IPS-15b (cell line): ENCODE results near the gene RYR3.

ENCODE experiments used
- H3K27me3 ChIP-seq: one replicate; pipeline ENCODE4 v1.6.1; 2013; ENCODE audit warnings: low read length; ENCODE audit not compliant: control insufficient read depth, insufficient read depth
- H3K36me3 ChIP-seq: one replicate; pipeline ENCODE4 v1.6.1; 2013; ENCODE audit warnings: low read length; ENCODE audit not compliant: control insufficient read depth, insufficient read depth
- H3K4me1 ChIP-seq: one replicate; pipeline ENCODE4 v1.6.1; 2013; ENCODE audit warnings: mild to moderate bottlenecking, low read length; ENCODE audit not compliant: control insufficient read depth, insufficient read depth
- H3K4me3 ChIP-seq: one replicate; pipeline ENCODE4 v1.5.1; 2013; ENCODE audit warnings: low read depth, low read length
- H3K9ac ChIP-seq: one replicate; pipeline ENCODE4 v1.6.1; 2013; ENCODE audit warnings: low read depth, mild to moderate bottlenecking, low read length
- H3K9me3 ChIP-seq: one replicate; pipeline ENCODE4 v1.6.1; 2013; ENCODE audit warnings: mild to moderate bottlenecking, low read length; ENCODE audit not compliant: control insufficient read depth, insufficient read depth

Gene RYR3

DNA sequence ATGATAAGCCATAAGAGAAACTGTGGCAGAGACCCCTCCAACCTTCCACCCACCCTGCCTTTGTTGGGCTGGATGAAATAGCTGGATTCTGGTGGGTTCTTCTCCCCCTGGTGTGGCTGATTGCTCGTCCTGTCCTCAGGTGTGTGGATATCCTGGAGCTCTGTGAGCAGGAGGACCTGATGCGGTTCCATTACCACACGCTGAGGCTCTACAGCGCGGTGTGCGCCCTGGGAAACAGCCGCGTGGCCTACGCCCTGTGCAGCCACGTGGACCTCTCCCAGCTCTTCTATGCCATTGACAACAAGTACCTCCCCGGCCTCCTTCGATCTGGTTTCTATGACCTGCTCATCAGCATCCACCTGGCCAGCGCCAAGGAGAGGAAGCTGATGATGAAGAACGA lies 351.2 kb downstream of the RYR3 start:
- H3K4me3 ChIP-seq, result no peak overlapping the region
- no peaks in the 10 kb centered on the region for H3K36me3 ChIP-seq
- no peaks in the 10 kb centered on the region for H3K4me1 ChIP-seq
- no peak overlapping the region for H3K9ac ChIP-seq
- no peaks in the 10 kb centered on the region for H3K27me3 ChIP-seq
- H3K9me3 ChIP-seq, result no peaks in the 10 kb centered on the region

DNA sequence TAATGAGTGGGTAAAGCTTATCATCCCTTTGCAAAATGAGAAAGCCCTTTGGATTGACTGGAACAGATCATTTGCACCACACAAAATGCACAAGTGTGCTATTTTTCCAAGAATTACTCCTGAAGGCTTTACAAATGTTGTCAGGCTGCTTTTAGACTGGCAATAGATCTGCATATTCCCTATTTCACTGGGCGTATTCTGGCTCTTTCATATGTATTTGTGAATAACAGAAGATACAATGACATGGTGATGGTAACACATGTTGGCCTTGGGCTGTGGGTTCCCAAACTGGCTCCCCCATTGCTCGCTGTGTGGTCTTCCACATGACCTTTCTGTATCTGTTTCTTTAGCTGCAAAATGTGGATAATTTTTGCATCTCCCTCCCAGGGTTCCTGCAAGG lies 354.2 kb downstream of the RYR3 start:
- Histone ChIP-seq H3K36me3 (no peaks in the 10 kb centered on the region), H3K27me3 (no peaks in the 10 kb centered on the region)

DNA sequence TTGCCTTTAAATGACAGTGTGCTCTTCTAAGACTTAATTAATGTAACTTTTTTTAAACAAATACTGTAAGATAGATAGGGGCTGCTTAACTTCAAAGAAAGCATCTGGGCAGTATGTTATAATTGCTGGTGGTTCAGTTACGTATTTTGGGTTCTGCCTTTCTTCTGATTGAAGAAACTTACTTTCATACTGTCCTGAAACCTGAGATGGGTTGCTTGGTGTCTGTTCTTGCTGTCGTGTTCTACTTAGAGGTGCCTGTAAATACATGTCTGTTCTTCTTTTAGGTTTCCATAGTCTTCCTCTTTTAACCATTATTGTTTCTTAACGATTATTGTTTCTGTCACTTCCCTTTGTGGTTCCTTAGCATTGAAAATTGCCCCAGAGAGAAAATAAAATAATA lies 359.8 kb downstream of the RYR3 start:
- H3K27me3 ChIP-seq, result no peaks in the 10 kb centered on the region
- no peaks in the 10 kb centered on the region for H3K36me3 ChIP-seq
- no peaks in the 10 kb centered on the region for H3K4me1 ChIP-seq
- H3K4me3 ChIP-seq, result no peak overlapping the region
- no peaks in the 10 kb centered on the region for H3K9me3 ChIP-seq
- H3K9ac ChIP-seq, result no peak overlapping the region

More for the DNA sequence above, 354.2 kb downstream of the RYR3 start:
- H3K9me3 ChIP-seq, result no peaks in the 10 kb centered on the region
- H3K4me1 ChIP-seq, result no peaks in the 10 kb centered on the region
- H3K9ac ChIP-seq, result no peak overlapping the region
- no peak overlapping the region for H3K4me3 ChIP-seq

DNA sequence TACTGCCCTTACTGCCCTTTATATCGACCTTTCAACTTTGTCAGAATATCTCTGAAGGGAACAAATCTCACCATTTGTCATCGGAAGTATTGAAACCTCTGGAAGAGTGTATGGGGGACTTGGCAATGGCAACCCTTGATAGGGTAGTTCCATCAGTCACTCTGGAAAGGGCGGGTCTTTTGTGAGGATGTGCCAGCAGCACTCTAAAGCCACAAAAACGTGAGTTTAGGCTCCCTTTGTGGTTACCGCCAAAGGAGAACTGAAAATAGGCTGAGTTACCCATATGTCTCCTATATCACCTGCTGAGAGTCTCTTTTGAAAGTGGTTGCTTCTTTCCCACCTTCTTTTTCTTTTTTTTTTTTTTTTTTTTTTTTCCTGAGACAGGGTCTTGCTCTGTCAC lies 360.7 kb downstream of the RYR3 start:
- H3K9me3 ChIP-seq, result no peaks in the 10 kb centered on the region
- H3K36me3 ChIP-seq, result no peaks in the 10 kb centered on the region
- no peak overlapping the region for H3K4me3 ChIP-seq
- no peaks in the 10 kb centered on the region for H3K4me1 ChIP-seq
- H3K27me3 ChIP-seq, result no peaks in the 10 kb centered on the region
- no peak overlapping the region for H3K9ac ChIP-seq

DNA sequence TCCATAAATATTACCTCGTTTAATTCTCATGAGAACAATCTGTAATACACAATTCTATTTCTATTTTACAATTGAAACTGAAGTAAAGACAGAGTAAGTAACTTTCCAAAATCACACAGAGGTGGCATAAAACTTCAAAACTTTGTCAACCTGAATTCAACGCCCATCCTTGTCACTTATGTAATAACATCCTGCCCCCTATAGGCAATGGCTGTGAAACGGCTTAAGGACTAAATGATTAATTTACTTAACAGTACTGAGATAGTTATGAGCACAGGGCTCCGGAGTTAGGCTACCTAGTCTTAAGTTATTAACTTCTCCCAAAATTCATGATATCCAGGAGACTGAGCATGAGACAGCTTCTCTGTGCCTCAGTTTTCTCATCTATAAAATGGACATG lies 364.5 kb downstream of the RYR3 start:
- no peaks in the 10 kb centered on the region for H3K36me3 ChIP-seq
- H3K27me3 ChIP-seq, result no peaks in the 10 kb centered on the region
- no peak overlapping the region for H3K9ac ChIP-seq
- H3K4me1 ChIP-seq, result no peaks in the 10 kb centered on the region
- H3K4me3 ChIP-seq, result no peak overlapping the region
- H3K9me3 ChIP-seq, result no peaks in the 10 kb centered on the region

DNA sequence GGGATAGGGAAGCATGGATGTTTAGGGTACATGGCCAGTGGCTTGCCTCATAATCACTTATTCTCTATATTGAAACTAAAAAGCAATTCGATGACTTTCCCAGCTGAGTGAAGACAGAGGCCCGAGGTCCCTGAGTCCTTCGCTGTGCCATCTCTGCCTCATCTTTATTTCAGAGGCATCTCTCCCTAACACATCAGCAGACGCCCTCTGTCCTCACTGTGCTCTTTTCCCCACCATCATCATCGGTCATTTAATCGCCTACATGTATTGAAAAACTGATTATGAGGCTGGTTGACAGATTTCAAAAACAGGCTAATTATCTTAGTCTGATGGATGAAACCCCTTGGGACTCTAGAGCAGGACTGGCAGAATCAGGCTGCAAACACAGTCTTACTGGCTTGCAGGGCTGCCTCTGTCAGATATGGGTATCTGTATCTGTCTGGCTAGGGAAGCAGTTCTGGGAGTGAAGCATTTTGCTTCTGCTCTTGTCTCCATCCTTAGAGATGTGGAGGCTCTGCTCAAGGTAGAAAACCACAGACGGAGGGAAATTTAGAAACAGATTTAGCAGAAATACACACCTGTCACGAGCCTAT lies 366.6 kb downstream of the RYR3 start:
- Histone ChIP-seq H3K4me1 (no peaks in the 10 kb centered on the region), H3K9me3 (no peaks in the 10 kb centered on the region), H3K36me3 (no peaks in the 10 kb centered on the region), H3K9ac (no peak overlapping the region), H3K27me3 (no peaks in the 10 kb centered on the region), H3K4me3 (no peak overlapping the region)

DNA sequence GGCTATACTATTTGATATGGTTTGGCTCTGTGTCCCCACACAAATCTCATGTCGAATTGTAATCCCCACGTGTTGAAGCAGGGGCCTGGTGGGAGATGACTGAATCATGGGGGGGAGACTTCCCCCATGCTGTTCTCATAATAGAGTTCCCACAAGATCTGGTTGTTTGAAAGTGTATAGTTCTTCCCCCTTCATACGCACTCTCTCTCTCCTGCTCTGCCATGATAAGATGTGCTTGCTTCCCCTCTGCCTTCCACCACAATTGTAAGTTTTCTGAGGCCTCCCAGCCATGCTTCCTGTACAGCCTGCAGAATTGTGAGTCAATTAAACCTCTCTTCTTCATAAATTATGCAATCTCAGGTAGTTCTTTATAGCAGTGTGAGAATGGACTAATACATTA lies 367.4 kb downstream of the RYR3 start:
- Histone ChIP-seq H3K36me3 (no peaks in the 10 kb centered on the region), H3K9me3 (no peaks in the 10 kb centered on the region), H3K9ac (no peak overlapping the region), H3K4me3 (no peak overlapping the region), H3K27me3 (no peaks in the 10 kb centered on the region), H3K4me1 (no peaks in the 10 kb centered on the region)

DNA sequence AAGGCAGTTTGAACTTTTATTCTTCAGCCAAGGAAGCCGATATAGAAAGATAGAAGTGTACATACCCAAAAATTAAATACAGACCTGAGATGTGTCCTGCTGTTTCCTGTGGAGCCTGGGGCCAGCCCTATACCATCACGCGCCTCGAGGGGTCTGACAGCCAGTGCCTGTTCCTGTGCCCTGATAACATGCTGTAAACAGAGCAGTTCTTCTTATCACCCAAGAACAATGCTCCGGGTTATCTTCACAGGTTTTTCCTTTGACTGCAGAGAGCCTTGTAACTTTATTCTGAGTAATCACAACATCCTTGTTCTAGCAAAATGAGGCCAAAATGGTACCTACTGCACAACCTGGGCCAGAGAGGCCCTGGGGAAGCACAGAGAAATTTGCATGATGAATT lies 367.8 kb downstream of the RYR3 start:
- Histone ChIP-seq H3K36me3 (no peaks in the 10 kb centered on the region), H3K9me3 (no peaks in the 10 kb centered on the region), H3K4me1 (no peaks in the 10 kb centered on the region), H3K27me3 (no peaks in the 10 kb centered on the region), H3K9ac (no peak overlapping the region), H3K4me3 (no peak overlapping the region)

DNA sequence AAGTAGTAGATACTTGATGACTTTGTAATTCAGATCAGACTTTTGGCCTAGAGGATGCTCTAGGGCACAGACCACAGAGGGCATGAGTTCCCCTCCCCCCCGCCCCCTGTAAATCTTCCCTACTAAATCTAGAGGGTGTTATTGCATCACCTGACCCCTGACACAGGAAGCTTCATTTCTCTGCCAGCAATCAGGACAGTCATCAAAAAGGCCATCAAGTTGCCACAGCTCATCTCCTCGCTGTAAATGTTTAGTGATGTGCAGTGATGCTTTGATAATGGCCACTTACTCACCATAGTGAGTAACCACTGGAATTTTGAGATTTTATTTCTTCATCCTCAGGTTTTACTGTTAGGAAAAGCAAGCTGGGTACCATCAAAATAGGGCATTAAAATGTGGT lies 368.3 kb downstream of the RYR3 start:
- H3K27me3 ChIP-seq, result no peaks in the 10 kb centered on the region
- H3K4me3 ChIP-seq, result no peak overlapping the region
- H3K4me1 ChIP-seq, result no peaks in the 10 kb centered on the region
- no peak overlapping the region for H3K9ac ChIP-seq
- H3K9me3 ChIP-seq, result no peaks in the 10 kb centered on the region
- H3K36me3 ChIP-seq, result no peaks in the 10 kb centered on the region

DNA sequence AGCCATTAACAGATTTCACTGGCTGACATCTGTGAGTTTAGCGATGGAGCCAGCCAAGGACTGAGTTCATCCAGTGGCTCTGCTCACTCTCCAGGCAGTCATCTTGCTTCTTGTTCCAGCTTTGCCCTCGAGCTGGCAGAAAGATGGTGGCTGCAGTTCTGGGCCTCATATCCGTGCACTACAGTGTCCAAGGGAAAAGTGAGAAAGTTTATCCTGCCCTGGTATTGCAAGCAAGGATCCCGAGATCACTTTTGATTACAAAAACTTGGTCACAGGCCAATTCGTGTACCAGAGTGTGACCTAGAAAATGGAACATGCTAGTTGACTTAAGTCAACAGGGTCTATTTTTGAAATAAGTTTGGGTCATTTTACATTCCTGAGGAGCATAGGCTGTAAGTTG lies 369.6 kb downstream of the RYR3 start:
- Histone ChIP-seq H3K9me3 (no peaks in the 10 kb centered on the region), H3K27me3 (no peaks in the 10 kb centered on the region)

DNA sequence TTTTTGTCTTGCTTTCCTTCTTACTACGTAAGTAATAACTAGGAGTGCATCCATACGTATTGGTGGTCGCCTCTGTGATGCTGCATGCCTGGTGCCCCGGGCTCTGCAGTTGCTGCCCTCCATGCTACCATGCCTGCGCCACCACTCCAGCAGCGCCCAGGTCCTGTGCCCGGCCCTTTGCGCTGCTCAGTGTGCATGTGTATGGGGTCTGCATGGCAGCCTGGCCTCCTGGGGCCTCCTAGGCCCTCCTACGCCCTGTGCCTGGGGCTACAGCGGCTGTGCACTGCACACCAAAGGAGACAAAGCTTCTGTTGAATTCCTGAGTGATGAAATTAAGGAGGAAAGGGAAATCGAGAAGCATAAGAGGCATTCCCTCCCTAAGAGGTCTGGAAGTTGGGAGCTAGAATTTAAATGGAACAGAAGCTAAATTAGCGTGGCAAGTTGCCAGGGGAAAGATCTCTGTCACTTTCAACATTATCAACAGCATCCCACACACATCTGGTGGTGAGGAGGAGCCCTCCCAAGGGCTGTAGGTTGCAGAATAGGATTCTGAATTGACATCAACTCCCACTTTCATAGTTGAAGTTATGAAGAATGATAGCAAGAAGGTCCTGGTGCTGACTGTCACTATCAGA lies 382.5 kb downstream of the RYR3 start:
- Histone ChIP-seq H3K4me1 (no peaks in the 10 kb centered on the region), H3K4me3 (no peak overlapping the region), H3K9me3 (no peaks in the 10 kb centered on the region), H3K36me3 (no peaks in the 10 kb centered on the region), H3K9ac (no peak overlapping the region), H3K27me3 (no peaks in the 10 kb centered on the region)

More for the DNA sequence above, 369.6 kb downstream of the RYR3 start:
- no peak overlapping the region for H3K4me3 ChIP-seq
- H3K36me3 ChIP-seq, result no peaks in the 10 kb centered on the region
- H3K9ac ChIP-seq, result no peak overlapping the region
- H3K4me1 ChIP-seq, result no peaks in the 10 kb centered on the region

DNA sequence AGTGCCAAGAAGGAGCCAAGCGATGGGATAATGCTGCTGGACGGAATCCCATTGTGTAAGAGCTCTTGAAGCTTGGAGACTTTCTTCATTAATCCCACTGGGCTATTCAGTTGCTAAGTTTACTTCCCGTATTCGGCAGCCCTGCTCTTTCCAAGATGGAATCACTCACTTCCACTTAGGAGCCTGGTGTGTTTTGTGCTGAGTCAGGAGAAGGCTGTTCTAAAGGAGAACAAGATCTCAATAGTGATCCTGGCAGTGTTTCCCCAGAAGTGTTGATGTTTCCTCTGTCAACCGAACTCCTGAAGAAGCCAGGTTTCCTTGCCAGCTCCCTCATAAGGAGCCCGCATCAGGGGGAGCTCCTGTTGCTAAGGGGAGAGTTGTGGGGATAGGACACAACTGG lies 387.4 kb downstream of the RYR3 start:
- no peaks in the 10 kb centered on the region for H3K9me3 ChIP-seq

More for the DNA sequence above, 387.4 kb downstream of the RYR3 start:
- no peak overlapping the region for H3K9ac ChIP-seq
- H3K4me1 ChIP-seq, result no peaks in the 10 kb centered on the region
- no peak overlapping the region for H3K4me3 ChIP-seq
- no peaks in the 10 kb centered on the region for H3K27me3 ChIP-seq
- H3K36me3 ChIP-seq, result no peaks in the 10 kb centered on the region
